GM21515 (cell line): Measurements from ENCODE around the gene RDH14.

Experiments
- ATAC-seq: cut with Tn5 transposase; IDR thresholded peaks from one replicate; pipeline ENCODE4 v1.9.1; 2021; ENCODE audit not compliant: unreplicated experiment

Gene RDH14

DNA sequence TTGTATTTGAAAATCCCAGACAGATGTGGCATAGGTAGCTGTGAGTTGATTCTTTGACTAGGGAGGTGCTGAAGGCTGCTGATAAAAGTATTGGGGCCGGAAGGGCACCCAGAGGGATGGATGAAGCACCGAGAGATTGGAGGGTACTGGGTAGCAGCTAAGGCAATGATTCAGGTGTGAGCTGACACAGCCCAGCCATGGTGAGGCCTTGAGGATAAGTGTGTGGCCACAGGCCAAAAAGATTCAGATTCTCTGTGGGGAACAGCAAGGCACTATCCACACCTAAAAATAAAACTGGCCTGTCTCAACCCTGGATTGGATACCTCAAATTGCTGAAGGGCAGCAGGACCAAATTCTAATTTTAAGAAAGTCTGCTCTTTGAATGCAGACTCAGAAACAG is 35.2 kb downstream of the RDH14 start:
- ATAC-seq = no peak

DNA sequence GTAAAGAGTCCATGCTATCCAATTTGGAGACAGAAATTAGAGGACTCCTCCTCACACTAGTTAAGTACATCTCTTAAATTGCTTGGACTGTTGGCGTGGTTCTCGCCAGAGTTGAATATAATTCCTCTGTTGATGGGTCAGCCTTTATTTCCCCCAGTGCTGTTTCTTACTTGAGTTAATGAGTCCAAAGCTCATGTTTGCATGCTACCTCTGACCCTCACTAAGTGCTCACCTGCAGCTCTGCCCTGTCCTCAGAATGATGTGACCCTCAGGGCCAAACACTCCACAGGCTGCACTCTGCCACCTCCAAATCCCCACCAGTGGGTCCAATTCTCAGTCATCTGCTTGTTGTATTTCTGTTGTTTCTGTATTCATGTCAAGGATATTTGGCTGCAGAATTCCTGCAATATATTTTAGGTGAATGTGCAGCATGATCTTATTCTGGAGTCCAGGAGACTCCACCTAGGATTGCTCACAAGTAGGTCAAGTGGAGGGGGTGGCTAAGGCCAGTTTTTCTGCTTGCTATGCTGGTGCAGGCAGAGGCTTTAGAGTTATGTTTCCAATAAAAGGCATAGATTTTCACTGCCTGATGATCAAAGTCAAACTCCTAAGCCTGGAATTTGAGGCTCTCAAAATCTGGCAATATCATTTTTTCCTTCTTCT is 37.8 kb downstream of the RDH14 start:
- ATAC-seq = no peak

DNA sequence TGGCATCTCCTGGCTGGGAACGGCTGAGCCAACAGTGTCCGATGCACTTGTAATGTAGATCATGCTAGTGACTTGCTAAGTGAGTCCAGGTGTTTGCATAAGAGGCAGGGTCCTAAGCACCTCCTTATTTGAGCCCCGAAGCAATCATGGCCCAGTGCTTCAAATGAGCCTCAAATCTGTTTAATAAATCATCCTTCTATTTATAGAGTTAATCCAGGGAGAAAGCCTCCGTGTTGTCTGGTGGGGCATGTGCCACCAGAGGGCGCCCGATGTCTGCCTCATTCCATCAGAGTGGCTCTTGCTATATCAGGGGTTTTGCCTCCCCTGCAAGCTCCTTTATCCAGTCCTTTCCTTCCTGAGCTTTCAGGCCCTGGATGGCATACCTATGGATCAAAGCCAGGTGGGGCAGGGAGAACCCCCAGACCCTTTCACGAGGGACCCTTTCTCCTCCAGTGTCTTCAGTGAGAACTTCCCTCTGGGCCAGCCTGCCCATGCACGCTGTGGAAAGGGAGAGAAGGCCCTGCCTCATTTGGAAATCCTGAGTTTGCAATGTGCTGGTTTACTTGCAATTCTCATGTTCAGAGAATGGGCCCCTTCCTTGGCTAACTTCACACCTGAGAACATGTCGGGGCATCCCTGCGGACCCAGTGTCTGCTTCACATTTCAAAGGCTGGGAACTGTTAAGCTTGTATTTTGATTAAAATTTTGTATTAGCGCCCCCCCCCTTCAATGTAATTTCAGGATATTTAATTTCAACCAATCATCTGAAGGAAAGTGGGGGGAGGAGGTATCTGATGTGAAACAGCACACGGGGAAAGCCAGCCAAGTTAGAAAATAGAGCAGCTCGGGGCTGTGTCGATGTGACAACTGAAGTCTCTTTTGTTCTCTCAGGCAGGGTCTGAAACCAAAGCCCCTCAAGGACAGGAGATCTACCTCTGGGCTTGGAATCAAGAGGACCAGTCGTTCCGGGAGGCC is 39.7 kb downstream of the RDH14 start:
- peak; percentile 90 for ATAC-seq

DNA sequence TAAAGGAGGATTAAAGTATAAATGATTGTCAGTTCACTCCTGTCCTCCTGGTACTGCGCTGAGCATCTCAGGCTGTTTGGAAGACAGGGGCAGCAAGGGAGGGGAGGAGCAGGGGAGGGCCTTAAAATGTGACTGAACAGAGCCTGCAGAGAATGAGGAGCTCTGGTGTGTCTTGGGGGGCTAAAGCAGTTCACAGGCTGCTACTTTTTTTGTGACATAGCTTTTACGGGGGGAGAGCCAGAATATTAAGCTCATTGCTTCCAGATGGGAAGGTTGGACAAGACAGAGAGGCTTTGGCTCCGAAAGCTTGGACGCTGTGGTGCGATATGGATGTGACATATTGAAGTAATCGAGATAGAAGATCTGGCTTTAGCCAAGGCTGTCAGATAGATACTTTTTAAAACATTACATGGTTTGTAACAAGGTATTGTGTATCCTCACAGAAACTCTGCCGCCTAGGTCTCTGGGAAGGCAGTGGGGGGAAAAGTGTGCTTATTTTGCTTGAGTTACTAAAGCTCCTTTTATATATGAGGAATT is 40.5 kb downstream of the RDH14 start:
- ATAC-seq = no peak

DNA sequence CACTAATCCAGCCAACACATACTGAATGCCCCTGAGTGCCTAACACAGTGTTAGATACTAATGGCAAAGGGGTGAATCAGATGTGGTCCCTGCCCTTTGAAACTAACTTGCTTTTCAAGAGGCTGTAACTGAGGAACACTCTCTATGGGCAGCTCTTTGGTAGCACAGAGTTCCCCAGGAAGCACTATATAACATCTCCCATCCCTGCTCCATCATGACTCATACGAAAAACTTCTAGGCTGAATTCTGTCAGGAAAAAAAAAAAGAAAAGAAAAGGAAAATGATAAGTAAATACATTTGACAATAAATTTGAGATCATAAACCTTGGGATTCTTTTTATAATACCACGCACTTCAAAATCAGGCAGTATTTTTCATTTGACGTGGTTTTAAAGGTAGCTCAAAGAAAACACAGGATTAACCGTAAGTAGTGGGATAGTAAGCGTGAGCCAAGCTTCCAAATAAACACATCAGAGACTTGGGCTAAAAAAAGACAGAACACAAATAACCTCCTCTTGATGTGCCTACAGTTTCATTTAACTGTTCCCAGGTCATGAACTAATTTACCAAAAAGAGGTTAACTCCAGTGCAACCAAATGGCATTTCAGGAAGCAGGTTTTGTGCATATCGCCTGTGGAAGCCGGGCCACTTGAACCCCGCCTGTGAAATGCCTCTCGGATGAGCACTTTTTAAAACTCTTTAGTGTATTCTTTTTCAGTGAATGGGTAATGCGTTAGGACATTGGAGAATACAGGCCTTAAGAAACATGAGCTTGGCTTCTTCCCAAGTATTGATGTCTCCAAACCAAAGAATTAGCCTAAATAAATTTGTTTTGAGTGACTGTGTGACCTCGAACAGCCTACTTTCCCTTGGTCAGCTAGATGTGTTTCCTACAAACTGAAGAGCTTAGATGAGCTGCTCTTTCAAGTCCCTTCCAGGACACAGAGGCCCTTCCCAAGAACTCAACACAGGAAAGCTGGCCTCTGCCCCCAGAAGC is 42.0 kb downstream of the RDH14 start:
- ATAC-seq = no peak

GRCh38 chr2:18517386-18517785 is 43.1 kb downstream of the RDH14 start:
- no peak for ATAC-seq

DNA sequence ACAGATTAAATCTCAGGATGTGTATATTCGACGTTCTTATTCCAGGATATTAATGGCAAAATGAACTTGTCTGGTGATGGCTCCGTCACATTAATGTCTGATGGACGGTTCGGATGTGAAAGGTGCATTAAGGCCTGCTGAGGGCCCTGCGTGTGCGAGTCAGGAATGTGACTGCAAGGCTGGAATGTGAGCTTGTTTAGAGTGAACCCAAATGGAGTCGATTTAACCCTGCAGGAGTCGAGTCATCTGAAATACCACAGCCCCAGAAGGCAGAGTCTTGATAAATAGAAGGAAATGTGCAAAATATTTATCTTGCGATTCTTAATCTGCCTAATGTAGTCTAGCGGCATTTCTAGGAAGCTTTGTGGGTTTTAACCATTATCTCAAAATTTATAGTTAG is 44.3 kb downstream of the RDH14 start:
- no peak for ATAC-seq

DNA sequence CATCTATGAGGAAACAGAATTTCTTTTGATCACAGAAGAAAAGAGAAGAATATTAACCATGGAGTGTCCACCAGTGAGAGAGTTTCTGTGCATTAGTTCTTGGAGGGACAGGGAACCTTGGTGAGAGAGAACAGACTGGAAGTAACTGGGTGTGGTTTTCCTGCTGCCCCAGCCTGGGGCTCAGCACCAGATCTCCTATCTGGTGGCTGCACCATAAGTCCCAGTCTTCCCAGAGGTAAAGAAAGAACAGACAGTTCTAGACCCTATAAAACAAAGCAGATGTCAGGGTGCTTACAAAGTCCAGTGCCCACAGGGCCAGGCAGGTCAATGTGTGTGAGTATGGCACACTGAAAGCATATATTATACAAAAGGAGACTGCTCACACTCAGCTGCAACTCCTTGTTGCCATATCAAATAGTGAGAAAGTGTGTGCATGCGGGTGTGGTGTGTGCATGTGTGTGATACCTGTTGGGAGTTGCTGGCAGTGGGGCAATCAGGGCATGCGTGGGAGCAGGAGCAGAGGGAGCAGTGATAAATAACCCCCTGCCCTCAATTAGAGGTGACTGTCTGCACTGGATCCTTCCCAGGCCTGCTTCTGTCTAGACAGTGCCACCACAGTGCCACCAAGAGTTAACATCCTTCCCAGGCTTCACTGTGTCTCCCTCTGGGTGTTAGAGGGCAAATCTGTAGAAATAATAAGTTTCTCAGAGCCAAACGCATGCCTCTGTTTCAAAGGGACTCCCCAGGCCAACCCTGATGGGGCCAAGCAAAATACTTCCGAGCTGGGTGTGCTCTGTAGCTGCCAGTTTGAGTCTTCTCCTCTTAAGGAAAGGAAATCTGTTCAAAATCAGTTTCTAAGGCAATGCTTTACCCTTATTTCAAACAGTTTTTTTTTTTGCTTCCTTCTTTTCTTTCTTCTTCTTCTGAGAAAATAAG is 45.7 kb downstream of the RDH14 start:
- no peak for ATAC-seq

GRCh38 chr2:18510775-18511174 is 49.7 kb downstream of the RDH14 start:
- no peak for ATAC-seq

- peak; percentile 87 for ATAC-seq
These were observed 53.5 kb downstream of the RDH14 start for GRCh38 chr2:18506883-18507509.

DNA sequence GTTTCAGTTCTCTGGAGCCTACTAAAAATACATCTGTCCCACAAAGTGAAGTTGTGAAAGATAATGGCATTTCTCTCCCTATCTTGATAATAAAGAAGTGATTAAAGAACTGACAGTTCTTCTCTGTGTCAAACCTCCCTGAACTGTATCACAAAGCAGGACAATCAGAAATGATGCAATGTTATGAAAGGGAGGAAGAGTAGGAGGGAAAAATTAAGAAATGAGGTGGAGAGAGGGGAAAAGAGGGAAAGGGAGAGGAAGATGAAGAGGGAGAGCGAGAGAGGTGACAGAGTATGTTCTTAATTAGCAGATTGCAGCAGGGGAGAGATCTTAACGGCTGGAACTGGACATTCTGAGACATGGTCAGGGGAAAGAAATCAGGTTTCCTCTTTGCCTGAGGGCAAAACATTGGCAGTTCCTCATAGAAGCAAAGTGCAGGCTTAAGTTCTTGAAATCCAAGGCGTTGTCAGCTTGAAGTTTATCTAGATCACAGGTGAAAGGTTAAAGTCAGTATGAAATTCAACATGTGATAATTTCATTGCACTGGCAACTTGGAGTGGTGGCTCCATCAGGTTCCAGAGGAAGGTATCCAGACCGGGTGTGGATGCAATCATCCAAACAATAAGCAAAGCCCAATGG is 54.6 kb downstream of the RDH14 start:
- no peak for ATAC-seq
